Natural killer cell (primary cell): Measurements from ENCODE around the gene HCK. TPM values are rescaled to one million over a fixed set of nuclear protein-coding genes. Genes with fewer than 3 reads are reported as not detected.
A peak's percentile ranks its signal among the peaks of the same experiment; 100 is the strongest.

Experiments
- ATAC-seq, 3 donors: fragments of 150-1000 bp in 2 of 3; fragments of 200-7000 bp in 1 of 3; cut with Tn5 transposase; 1 replicate in 1 of 3; 2 replicates in 2 of 3; pipeline ENCODE4 v1.10.0; 2021; ENCODE audit warnings: mild to moderate bottlenecking in 2 of 3, moderate library complexity in 2 of 3
- DNase-seq, 2 donors: peaks; one replicate each; pipeline versions ENCODE4 v3.0.0 to v3.0.0-alpha.2; 2013 to 2021; ENCODE audit warnings: mixed read lengths in 1 of 2
- H3K27ac ChIP-seq: one replicate; pipeline ENCODE4 v1.5.1; 2013; ENCODE audit warnings: mild to moderate bottlenecking, low read length
- H3K27me3 ChIP-seq: one replicate; pipeline ENCODE4 v1.6.1; 2013; ENCODE audit warnings: low read length; ENCODE audit not compliant: control insufficient read depth, insufficient read depth
- H3K36me3 ChIP-seq: one replicate; pipeline ENCODE4 v1.6.1; 2013; ENCODE audit warnings: low read length; ENCODE audit not compliant: control insufficient read depth, insufficient read depth
- H3K4me1 ChIP-seq: one replicate; pipeline ENCODE4 v1.6.1; 2013; ENCODE audit warnings: low read length; ENCODE audit not compliant: control insufficient read depth, insufficient read depth
- H3K4me3 ChIP-seq: one replicate; pipeline ENCODE4 v1.5.1; 2013; ENCODE audit warnings: low read length
- H3K9me3 ChIP-seq: one replicate; pipeline ENCODE4 v1.6.1; 2013; ENCODE audit warnings: low read length; ENCODE audit not compliant: control insufficient read depth, insufficient read depth
- H3K27ac Mint-ChIP-seq, 2 donors: one replicate each; pipeline ENCODE4 v1.8.0; 2022; ENCODE audit warnings: mild to moderate bottlenecking in 2 of 2, mixed read lengths in 2 of 2, moderate library complexity in 1 of 2
- H3K27me3 Mint-ChIP-seq, 2 donors: one replicate each; pipeline ENCODE4 v1.8.0; 2022; ENCODE audit warnings: low read depth in 2 of 2, mixed read lengths in 2 of 2
- H3K36me3 Mint-ChIP-seq: one replicate; pipeline ENCODE4 v1.8.0; 2022; ENCODE audit warnings: mixed read lengths
- H3K4me1 Mint-ChIP-seq, 2 donors: one replicate each; pipeline ENCODE4 v1.8.0; 2022; ENCODE audit warnings: mixed read lengths in 2 of 2
- H3K4me3 Mint-ChIP-seq: one replicate; pipeline ENCODE4 v1.8.0; 2022; ENCODE audit warnings: mild to moderate bottlenecking, moderate library complexity, mixed read lengths
- H3K9me3 Mint-ChIP-seq, 2 donors: one replicate each; pipeline ENCODE4 v1.8.0; 2022; ENCODE audit warnings: mixed read lengths in 2 of 2
- CTCF ChIP-seq: fragments of 200-600 bp; IDR thresholded peaks from one replicate; pipeline ENCODE4 v1.8.0; 2022; ENCODE audit warnings: antibody characterized with exemption
- WGBS: methylation state at CpG from one replicate; pipeline ENCODE4 v1.1.7; 2013; ENCODE audit warnings: missing lambda C conversion rate; ENCODE audit not compliant: insufficient coverage; 5-methylcytosine and 5-hydroxymethylcytosine counted together
- intact Hi-C: fragments of 100-400 bp; cut with micrococcal nuclease; formaldehyde crosslinking; loops from one replicate; pipeline ENCODE4 v1.14.2; 2022
- total RNA-seq, 4 donors: library from RNA; stranded (reverse); fragments of 120-200 nt in 1 of 4; gene quantifications; one replicate each; pipeline versions ENCODE4 v1.2.3 to v1.2.4, GENCODE V29; 2013 to 2022

HCK gene
- total RNA-seq, 3 donors from 2014 or later (not counting 1 experiment from before 2014, with no cell fraction given), result 6.3 to 31.6 (median 12.4) TPM

GRCh38 chr20:32112841-32113240, 60.8 kb downstream of the HCK start:
- H3K36me3 ChIP-seq, result no peaks in the 10 kb centered on the region
- Mint-ChIP-seq H3K4me1 (peaks cover 38 to 55% of the 10 kb centered on the region in 2 donors), H3K27ac (peak overlapping the region in 1 of 2 donors; percentile 39), H3K27me3 (no peaks in the 10 kb centered on the region), H3K9me3 (no peaks in the 10 kb centered on the region), H3K4me3 (no peak overlapping the region), H3K36me3 (no peaks in the 10 kb centered on the region)
- peak overlapping the region; percentile 11 for H3K27ac ChIP-seq
- 86% methylated on average over 3 of the region's 5 CpGs for WGBS
- DNase-seq (peak in 1 of 2 donors; percentile 16), ATAC-seq (peak in 1 of 3 donors; percentile 71)
- no peak overlapping the region for H3K4me3 ChIP-seq
- intact Hi-C loops, result no loop called here
- no peak for TF ChIP-seq CTCF
- H3K9me3 ChIP-seq, result no peaks in the 10 kb centered on the region
- peaks cover 18% of the 10 kb centered on the region for H3K4me1 ChIP-seq
- H3K27me3 ChIP-seq, result no peaks in the 10 kb centered on the region

- no peak overlapping the region for H3K4me3 Mint-ChIP-seq
- H3K27ac ChIP-seq, result no peak overlapping the region
- intact Hi-C loops, result no loop called here
- peaks cover 38 to 55% of the 10 kb centered on the region in 2 donors for H3K4me1 Mint-ChIP-seq
- no peaks in the 10 kb centered on the region for H3K9me3 Mint-ChIP-seq
- WGBS, result 100% methylated on average over 1 of the region's 2 CpGs
- no peak for TF ChIP-seq CTCF
- H3K27ac Mint-ChIP-seq, result peak overlapping the region in 1 of 2 donors; percentile 44
- no peaks in the 10 kb centered on the region for H3K27me3 Mint-ChIP-seq
- H3K9me3 ChIP-seq, result no peaks in the 10 kb centered on the region
- no peaks in the 10 kb centered on the region for H3K36me3 ChIP-seq
- H3K4me3 ChIP-seq, result no peak overlapping the region
- H3K4me1 ChIP-seq, result peaks cover 18% of the 10 kb centered on the region
- no peaks in the 10 kb centered on the region for H3K36me3 Mint-ChIP-seq
- DNase-seq (no peak), ATAC-seq (no peak)
- H3K27me3 ChIP-seq, result no peaks in the 10 kb centered on the region
Observed at GRCh38 chr20:32113591-32114260, 61.7 kb downstream of the HCK start.

- intact Hi-C loops, result no loop called here
- H3K27me3 Mint-ChIP-seq, result no peaks in the 10 kb centered on the region
- 98% methylated on average over 8 of the region's 8 CpGs for WGBS
- no peaks in the 10 kb centered on the region for H3K36me3 Mint-ChIP-seq
- Histone ChIP-seq H3K4me3 (no peak overlapping the region), H3K27me3 (no peaks in the 10 kb centered on the region), H3K4me1 (peaks cover 18% of the 10 kb centered on the region), H3K27ac (no peak overlapping the region), H3K36me3 (no peaks in the 10 kb centered on the region), H3K9me3 (no peaks in the 10 kb centered on the region)
- no peak for DNase-seq
- no peak overlapping the region for H3K4me3 Mint-ChIP-seq
- no peak for TF ChIP-seq CTCF
- H3K27ac Mint-ChIP-seq, result peak overlapping the region in 1 of 2 donors; percentile 44
- no peak for ATAC-seq
- H3K9me3 Mint-ChIP-seq, result no peaks in the 10 kb centered on the region
- peaks cover 38 to 55% of the 10 kb centered on the region in 2 donors for H3K4me1 Mint-ChIP-seq
Observed at GRCh38 chr20:32114305-32114960, 62.4 kb downstream of the HCK start.
